A549 (cell line): ENCODE data around the gene KCNAB1. TPM values are rescaled to one million over a fixed set of nuclear protein-coding genes. Genes with fewer than 3 reads are reported as not detected.

ENCODE experiments used
- ATAC-seq, 2 experiments: fragments of 200-7000 bp in 1 of 2; fragments of >200 bp in 1 of 2; cut with Nextera tagmentation in 1 of 2; cut with Tn5 transposase in 1 of 2; 3 replicates each; pipeline versions ENCODE4 v1.8.0 to v1.9.1; 2018 to 2020; ENCODE audit warnings: mild to moderate bottlenecking in 1 of 2, moderate library complexity in 1 of 2
- CTCF ChIA-PET: fragments of 300-600 bp; sonication (Branson Sonifier 250); formaldehyde crosslinking; extraction: SDS; loops from one replicate; lab custom pipeline; 2021; ENCODE audit warnings: antibody characterized with exemption, inconsistent platforms; lab: Yijun Ruan, JAX
- POLR2A ChIA-PET: fragments of 350-600 bp; formaldehyde crosslinking; extraction: SDS; loops from one replicate; lab custom pipeline; 2021; ENCODE audit warnings: antibody characterized with exemption, inconsistent platforms; lab: Yijun Ruan, JAX
- DNase-seq, 2 experiments: peaks; one replicate each; pipeline versions ENCODE4 v3.0.0 to v3.0.0-alpha.2; 2011 to 2016; ENCODE audit warnings: low read depth in 1 of 2, low spot score in 1 of 2
- FAIRE-seq: peaks from 2 replicates; lab custom pipeline; 2011; peaks lifted over from hg19 to GRCh38; lab: Jason Lieb, UNC
- H3K27ac ChIP-seq, 2 experiments: fragments of >200 bp; sonication (Bioruptor Twin); formaldehyde crosslinking; 3 replicates each; pipeline ENCODE4 v1.5.1; 2016 to 2017
- H3K4me1 ChIP-seq: fragments of >200 bp; sonication (Bioruptor Twin); formaldehyde crosslinking; 3 replicates; pipeline ENCODE4 v1.6.1; 2016
- H3K4me2 ChIP-seq: fragments of >200 bp; sonication (Bioruptor Twin); formaldehyde crosslinking; 3 replicates; pipeline ENCODE4 v1.6.1; 2016
- H3K4me3 ChIP-seq: fragments of >200 bp; sonication (Bioruptor Twin); formaldehyde crosslinking; 3 replicates; pipeline ENCODE4 v1.5.1; 2016
- H3K9me3 ChIP-seq: fragments of >200 bp; sonication (Bioruptor Twin); formaldehyde crosslinking; 3 replicates; pipeline ENCODE4 v1.6.1; 2016
- BCL3 ChIP-seq: fragments of >200 bp; sonication (Bioruptor Twin); formaldehyde crosslinking; IDR thresholded peaks from 3 replicates; pipeline ENCODE4 v1.6.1; 2016
- CHD2 ChIP-seq: fragments of 150-350 bp; IDR thresholded peaks from 2 replicates; pipeline ENCODE4 v1.6.1; 2014; ENCODE audit warnings: low read length; ENCODE audit not compliant: partially characterized antibody
- EHMT2 ChIP-seq: fragments of 200-600 bp; sonication (generic); IDR thresholded peaks from 2 replicates; pipeline ENCODE4 v1.6.1; 2016; ENCODE audit warnings: antibody characterized with exemption, low read depth, mild to moderate bottlenecking, moderate library complexity
- ELK1 ChIP-seq: fragments of 150-350 bp; IDR thresholded peaks from 2 replicates; pipeline ENCODE4 v1.6.1; 2014; ENCODE audit warnings: low read depth, mild to moderate bottlenecking, low read length
- EP300 ChIP-seq, 2 experiments: fragments of >200 bp; sonication (Bioruptor Twin); formaldehyde crosslinking; IDR thresholded peaks; 2 replicates in 1 of 2; 3 replicates in 1 of 2; pipeline ENCODE4 v1.6.1; 2016 to 2017
- GATA3 ChIP-seq: IDR thresholded peaks from 2 replicates; pipeline ENCODE4 v1.6.1; 2012; ENCODE audit warnings: borderline replicate concordance
- HDAC2 ChIP-seq: fragments of 200-600 bp; sonication (generic); IDR thresholded peaks from 2 replicates; pipeline ENCODE4 v1.6.1; 2016
- HEYL ChIP-seq: fragments of 250-450 bp; sonication (Bioruptor Pico); IDR thresholded peaks from 2 replicates; pipeline ENCODE4 v1.8.0; 2021; ENCODE audit warnings: mild to moderate bottlenecking, moderate library complexity
- KDM1A ChIP-seq: fragments of 200-600 bp; sonication (generic); IDR thresholded peaks from 2 replicates; pipeline ENCODE4 v1.6.1; 2016; ENCODE audit warnings: low read depth, mild to moderate bottlenecking
- RAD21 ChIP-seq, 2 experiments: fragments of >200 bp in 1 of 2; sonication (Bioruptor Twin) in 1 of 2; formaldehyde crosslinking in 1 of 2; IDR thresholded peaks in 1 of 2; conservative IDR thresholded peaks in 1 of 2; 2 replicates in 1 of 2; 3 replicates in 1 of 2; pipeline ENCODE4 v1.6.1; 2012 to 2018; ENCODE audit warnings: inconsistent platforms in 1 of 2
- RARB ChIP-seq: fragments of 250-450 bp; sonication (Bioruptor Pico); IDR thresholded peaks from 2 replicates; pipeline ENCODE4 v1.8.0; 2021; ENCODE audit warnings: mild to moderate bottlenecking, moderate library complexity
- RFX5 ChIP-seq: fragments of 450-650 bp; IDR thresholded peaks from 2 replicates; pipeline ENCODE4 v1.7.1; 2014; ENCODE audit warnings: antibody characterized with exemption, mild to moderate bottlenecking, moderate library complexity
- USF2 ChIP-seq: fragments of 450-650 bp; IDR thresholded peaks from 2 replicates; pipeline ENCODE4 v1.6.1; 2014; ENCODE audit warnings: antibody characterized with exemption
- ZFP36 ChIP-seq: fragments of 450-650 bp; IDR thresholded peaks from 2 replicates; pipeline ENCODE4 v1.6.1; 2014; ENCODE audit warnings: borderline replicate concordance; ENCODE audit not compliant: partially characterized antibody
- WGBS: methylation state at CpG from one replicate; pipeline ENCODE4 v1.1.6; 2017; ENCODE audit errors: missing lambda C conversion rate; 5-methylcytosine and 5-hydroxymethylcytosine counted together
- polyA plus RNA-seq, 4 experiments: library from polyadenylated mRNA; depleted of rRNA in 3 of 4; stranded (reverse); fragments of >200 nt; fragmentation: RNase III in 1 of 4; extraction: RNeasy Plus Mini Kit Qiagen cat#74134 plus additional on column Dnase treatment in 1 of 4; gene quantifications; 2 replicates in 3 of 4; 3 replicates in 1 of 4; pipeline ENCODE4 v1.2.3, GENCODE V29; 2011 to 2017
- TF ChIP-seq, protein P1 (sequence below): fragments of 200-600 bp; sonication (generic); IDR thresholded peaks from 2 replicates; pipeline ENCODE4 v1.6.1; 2016; ENCODE audit warnings: antibody characterized with exemption, mild to moderate bottlenecking, moderate library complexity
- TF ChIP-seq, protein P2 (sequence below): fragments of >200 bp; sonication (Bioruptor Twin); formaldehyde crosslinking; IDR thresholded peaks from 3 replicates; pipeline ENCODE4 v1.5.1; 2016

KCNAB1 gene
- polyA plus RNA-seq, 2 of the 4 experiments (the other 2 are of a cell fraction) = not detected

GRCh38 chr3:156206157-156206556 is 85.8 kb downstream of the KCNAB1 start:
- H3K4me2 ChIP-seq = no peak overlapping the region
- FAIRE-seq = no peak

GRCh38 chr3:156207802-156208685 is 87.7 kb downstream of the KCNAB1 start:
- Histone ChIP-seq H3K4me3 (no peak overlapping the region), H3K9me3 (no peaks in the 10 kb centered on the region), H3K27ac (no peak overlapping the region), H3K4me2 (no peak overlapping the region), H3K4me1 (no peaks in the 10 kb centered on the region)
- ChIA-PET POLR2A (no interaction called here), CTCF (interaction anchor here (1.3 kb wide), 1 partner anchor 16 kb away, joined by 3 read pairs; no protein-coding TSS in a partner anchor)
- TF ChIP-seq, protein P1, sequence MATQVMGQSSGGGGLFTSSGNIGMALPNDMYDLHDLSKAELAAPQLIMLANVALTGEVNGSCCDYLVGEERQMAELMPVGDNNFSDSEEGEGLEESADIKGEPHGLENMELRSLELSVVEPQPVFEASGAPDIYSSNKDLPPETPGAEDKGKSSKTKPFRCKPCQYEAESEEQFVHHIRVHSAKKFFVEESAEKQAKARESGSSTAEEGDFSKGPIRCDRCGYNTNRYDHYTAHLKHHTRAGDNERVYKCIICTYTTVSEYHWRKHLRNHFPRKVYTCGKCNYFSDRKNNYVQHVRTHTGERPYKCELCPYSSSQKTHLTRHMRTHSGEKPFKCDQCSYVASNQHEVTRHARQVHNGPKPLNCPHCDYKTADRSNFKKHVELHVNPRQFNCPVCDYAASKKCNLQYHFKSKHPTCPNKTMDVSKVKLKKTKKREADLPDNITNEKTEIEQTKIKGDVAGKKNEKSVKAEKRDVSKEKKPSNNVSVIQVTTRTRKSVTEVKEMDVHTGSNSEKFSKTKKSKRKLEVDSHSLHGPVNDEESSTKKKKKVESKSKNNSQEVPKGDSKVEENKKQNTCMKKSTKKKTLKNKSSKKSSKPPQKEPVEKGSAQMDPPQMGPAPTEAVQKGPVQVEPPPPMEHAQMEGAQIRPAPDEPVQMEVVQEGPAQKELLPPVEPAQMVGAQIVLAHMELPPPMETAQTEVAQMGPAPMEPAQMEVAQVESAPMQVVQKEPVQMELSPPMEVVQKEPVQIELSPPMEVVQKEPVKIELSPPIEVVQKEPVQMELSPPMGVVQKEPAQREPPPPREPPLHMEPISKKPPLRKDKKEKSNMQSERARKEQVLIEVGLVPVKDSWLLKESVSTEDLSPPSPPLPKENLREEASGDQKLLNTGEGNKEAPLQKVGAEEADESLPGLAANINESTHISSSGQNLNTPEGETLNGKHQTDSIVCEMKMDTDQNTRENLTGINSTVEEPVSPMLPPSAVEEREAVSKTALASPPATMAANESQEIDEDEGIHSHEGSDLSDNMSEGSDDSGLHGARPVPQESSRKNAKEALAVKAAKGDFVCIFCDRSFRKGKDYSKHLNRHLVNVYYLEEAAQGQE = no peak
- TF ChIP-seq, protein P2, sequence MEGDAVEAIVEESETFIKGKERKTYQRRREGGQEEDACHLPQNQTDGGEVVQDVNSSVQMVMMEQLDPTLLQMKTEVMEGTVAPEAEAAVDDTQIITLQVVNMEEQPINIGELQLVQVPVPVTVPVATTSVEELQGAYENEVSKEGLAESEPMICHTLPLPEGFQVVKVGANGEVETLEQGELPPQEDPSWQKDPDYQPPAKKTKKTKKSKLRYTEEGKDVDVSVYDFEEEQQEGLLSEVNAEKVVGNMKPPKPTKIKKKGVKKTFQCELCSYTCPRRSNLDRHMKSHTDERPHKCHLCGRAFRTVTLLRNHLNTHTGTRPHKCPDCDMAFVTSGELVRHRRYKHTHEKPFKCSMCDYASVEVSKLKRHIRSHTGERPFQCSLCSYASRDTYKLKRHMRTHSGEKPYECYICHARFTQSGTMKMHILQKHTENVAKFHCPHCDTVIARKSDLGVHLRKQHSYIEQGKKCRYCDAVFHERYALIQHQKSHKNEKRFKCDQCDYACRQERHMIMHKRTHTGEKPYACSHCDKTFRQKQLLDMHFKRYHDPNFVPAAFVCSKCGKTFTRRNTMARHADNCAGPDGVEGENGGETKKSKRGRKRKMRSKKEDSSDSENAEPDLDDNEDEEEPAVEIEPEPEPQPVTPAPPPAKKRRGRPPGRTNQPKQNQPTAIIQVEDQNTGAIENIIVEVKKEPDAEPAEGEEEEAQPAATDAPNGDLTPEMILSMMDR = no peak
- TF ChIP-seq EHMT2 (no peak), RARB (CRISPR knock-in tag) (no peak), CHD2 (no peak), USF2 (no peak), HDAC2 (no peak), RFX5 (no peak), RAD21 (conservative IDR thresholded peaks at IDR 0.05 in 1 of 2, IDR thresholded peaks at IDR 0.05 in 1 of 2) (no peak), HEYL (CRISPR knock-in tag) (no peak), ELK1 (no peak)
- 42% methylated on average over 4 of the region's 4 CpGs for WGBS
- FAIRE-seq (no peak), DNase-seq (no peak), ATAC-seq (no peak)

More at GRCh38 chr3:156206157-156206556, 85.8 kb downstream of the KCNAB1 start:
- no peak for DNase-seq
- Histone ChIP-seq H3K27ac (no peak overlapping the region), H3K9me3 (no peaks in the 10 kb centered on the region), H3K4me3 (no peak overlapping the region)
- POLR2A ChIA-PET = no interaction called here
- ATAC-seq = no peak
- TF ChIP-seq BCL3 (no peak), KDM1A (no peak), GATA3 (no peak), ELK1 (no peak), ZFP36 (no peak), RAD21 (conservative IDR thresholded peaks at IDR 0.05 in 1 of 2, IDR thresholded peaks at IDR 0.05 in 1 of 2) (no peak), HDAC2 (no peak), HEYL (CRISPR knock-in tag) (no peak), EP300 (IDR thresholded peaks at IDR 0.05) (no peak)
- TF ChIP-seq, all 56 proteins: peak for 0
- no peaks in the 10 kb centered on the region for H3K4me1 ChIP-seq
- CTCF ChIA-PET = no interaction called here
